Stimulated activated CD4-positive, alpha-beta T cell treated with anti-CD3 and anti-CD28 coated beads, Interleukin-15, amount 100 ng/mL, for 48 hours (primary cell): Measurements from ENCODE around the gene PLCD3.

Experiments used
- DNase-seq, 2 donors: peaks; one replicate each; pipeline ENCODE4 v3.0.0-alpha.2; 2020; ENCODE audit warnings: low read depth in 2 of 2

Gene PLCD3

GRCh38 chr17:45117848-45118646 lies 14.3 kb downstream of the PLCD3 start:
- no peak for DNase-seq

DNA sequence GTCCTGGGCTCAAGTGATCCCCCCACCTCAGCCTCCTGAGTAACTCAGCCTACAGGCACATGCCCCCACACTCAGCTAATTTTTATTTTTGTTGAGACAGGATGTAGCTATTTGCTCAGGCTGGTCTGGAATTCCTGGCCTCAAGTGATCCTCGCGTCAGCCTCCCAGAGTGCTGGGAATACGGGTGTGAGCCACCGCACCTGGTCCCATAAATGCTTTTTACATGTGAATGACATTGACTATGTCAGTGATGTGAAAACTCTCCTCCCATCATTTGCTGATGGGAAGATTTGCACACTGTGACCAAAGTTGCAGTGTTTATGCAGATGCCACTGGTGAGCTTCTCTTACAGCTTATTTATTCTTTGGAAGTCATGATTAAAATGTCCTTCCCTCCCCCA lies 15.0 kb downstream of the PLCD3 start:
- no peak for DNase-seq

DNA sequence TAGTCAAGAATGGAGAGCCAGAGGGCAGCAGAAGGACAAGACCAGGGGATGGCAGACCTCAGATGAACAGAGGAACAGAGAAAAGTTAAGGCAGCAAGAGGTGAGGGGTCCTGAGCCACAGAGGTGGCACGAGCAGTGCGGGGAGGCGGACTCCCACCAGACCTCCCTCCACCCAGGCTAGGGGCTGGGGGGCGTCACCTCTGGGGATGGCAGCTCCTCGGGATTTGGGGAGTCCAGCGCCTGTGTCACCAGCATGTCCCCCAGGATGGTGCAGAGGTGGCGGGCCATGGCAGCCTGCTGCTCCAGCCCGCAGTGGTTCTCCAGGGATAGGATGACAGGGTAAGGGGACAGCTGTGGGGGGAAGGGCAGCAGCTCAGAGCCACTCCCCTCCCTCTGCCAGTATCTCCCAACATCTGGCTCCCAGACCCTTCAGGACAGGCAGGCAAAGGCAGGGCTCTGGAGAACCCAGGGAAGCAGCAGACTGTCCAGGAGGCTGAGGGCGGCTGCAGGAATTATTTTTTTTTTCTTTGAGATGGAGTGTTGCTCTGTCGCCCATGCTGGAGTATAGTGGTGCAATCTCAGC lies 15.8 kb downstream of the PLCD3 start:
- DNase-seq: no peak

DNA sequence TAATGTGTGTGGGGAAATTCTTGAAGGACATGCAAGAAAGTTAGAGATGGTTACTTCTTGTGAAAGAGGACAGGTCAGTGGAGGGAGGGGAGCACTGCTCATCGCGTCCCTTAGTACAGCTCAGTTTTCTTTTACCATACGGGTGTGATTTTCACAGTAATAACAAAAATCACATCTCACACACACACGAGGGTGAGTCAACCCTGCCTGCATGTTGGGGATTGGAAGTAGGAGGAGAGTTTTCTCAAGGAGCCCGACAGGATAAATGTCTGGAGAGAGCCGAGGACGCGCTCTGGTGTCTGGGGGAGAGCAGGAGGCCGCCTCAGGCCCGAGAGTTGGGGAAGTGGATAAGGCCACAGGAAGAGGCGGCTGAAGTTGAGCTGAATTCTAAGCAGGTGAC lies 16.4 kb downstream of the PLCD3 start:
- no peak for DNase-seq

DNA sequence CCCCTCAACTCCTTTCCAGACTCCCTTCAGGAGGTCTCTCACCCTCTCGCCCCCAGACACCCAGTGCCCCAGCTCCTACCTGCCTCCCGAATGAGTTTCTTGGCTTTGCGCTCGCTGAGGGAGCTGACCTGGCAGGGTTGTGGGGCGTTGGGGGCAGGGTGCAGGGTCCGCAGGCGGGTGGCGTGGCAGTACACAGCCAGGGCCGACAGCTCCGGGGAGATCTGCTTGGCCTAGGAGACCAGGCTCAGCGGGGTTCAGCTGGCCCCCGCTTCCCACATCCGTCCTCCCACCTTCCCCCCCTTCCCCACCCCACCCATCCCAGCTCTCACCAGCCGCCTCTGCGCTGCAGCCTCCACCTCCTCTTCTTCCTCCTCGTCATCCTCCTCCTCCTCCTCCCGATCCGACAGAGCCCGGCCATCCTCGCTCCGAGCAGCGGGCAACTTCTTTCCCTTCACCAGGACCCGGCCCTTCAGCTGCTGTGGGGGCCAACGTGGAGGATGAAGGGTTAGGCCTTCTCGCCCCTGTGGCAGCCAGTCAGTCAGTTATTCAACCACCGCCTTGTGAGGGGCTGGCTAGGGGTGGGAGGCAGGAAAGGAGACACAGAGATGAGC lies 17.2 kb downstream of the PLCD3 start:
- DNase-seq: no peak

- DNase-seq: no peak
Observed at GRCh38 chr17:45114117-45114932, 18.0 kb downstream of the PLCD3 start.

GRCh38 chr17:45113424-45113754 lies 18.9 kb downstream of the PLCD3 start:
- no peak for DNase-seq

GRCh38 chr17:45112559-45113423 lies 19.5 kb downstream of the PLCD3 start:
- no peak for DNase-seq

DNA sequence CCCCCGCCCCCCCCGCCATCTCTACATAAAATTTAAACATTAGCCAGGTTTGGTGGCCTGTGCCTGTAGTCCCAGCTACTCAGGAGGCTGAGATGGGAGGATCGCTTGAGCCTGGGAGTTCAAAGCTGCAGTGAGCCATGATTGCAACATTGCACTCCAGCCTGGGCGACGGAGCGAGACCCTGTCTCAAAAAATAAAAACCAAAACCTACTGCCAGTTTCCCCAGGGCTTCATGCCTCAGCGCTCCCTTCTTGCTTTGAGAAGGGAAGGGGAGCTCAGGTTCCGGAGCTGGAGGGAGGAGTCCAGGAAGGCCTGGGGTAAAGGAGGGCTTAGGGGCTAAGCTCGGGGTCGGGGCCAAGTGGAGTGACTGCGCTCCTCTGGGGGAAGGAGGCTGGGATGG lies 20.5 kb downstream of the PLCD3 start:
- no peak for DNase-seq

- no peak for DNase-seq
Observed at GRCh38 chr17:45110676-45111611, 21.4 kb downstream of the PLCD3 start.

GRCh38 chr17:45108595-45109521 lies 23.5 kb downstream of the PLCD3 start:
- DNase-seq: no peak

GRCh38 chr17:45108051-45108450 lies 24.3 kb downstream of the PLCD3 start:
- DNase-seq: no peak

DNA sequence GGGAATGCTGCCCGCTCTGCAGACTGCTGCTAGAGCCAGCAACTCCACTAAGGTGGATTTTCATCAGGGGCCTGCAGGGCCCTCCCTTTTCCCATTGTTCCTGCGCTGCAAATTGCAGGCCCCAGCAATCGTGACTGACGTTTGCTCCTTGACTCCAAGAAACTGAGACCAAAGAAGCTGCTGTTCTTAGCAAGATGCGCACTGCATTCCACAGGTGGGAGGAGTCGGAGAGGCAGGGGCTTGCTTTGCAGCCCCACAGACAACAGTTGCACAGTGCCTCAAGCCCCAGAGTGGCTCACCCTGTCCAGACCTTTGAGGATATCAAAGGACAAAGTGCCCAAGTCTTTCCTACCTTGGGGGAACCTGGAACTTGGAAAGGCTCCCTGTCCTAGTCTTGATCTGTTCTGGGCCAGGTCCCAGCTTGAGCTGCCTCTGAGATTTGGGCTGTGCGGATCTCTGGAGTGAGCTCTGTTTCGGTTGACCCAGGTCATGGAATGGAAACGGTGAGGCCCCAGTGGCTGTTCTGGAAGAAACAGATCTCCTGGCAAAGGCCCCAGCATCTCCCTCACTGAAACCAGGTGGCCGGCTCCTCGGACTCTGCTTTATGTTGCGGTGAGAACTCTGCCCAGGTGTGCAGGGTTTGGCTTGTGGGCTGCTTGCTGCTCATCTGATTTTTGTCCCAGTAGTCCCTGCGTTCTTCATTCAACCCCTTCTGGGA lies 24.9 kb downstream of the PLCD3 start:
- no peak for DNase-seq

GRCh38 chr17:45106582-45106981 lies 25.7 kb downstream of the PLCD3 start:
- DNase-seq: no peak

DNA sequence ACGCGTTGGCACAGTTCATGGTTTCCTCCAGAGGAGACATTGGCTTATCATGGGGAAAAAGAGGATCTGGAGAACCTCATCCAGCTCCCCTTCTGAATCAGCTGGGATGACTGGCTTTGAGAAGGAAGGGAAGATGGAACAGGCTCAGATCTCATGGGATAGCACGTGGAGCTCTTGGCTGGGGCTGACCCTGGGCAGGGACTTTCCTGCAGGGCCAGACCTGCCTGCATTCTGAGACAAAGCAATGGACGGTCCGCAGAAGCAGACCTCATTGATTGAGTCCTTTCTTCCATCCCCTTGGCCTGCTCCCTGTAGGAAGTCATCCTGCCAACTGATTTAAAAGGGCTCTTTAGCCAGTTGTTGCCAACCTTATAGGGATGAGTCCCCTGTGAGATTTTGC lies 26.2 kb downstream of the PLCD3 start:
- no peak for DNase-seq

GRCh38 chr17:45104907-45105624 lies 27.2 kb downstream of the PLCD3 start:
- DNase-seq: no peak

GRCh38 chr17:45104497-45104896 lies 27.8 kb downstream of the PLCD3 start:
- no peak for DNase-seq

DNA sequence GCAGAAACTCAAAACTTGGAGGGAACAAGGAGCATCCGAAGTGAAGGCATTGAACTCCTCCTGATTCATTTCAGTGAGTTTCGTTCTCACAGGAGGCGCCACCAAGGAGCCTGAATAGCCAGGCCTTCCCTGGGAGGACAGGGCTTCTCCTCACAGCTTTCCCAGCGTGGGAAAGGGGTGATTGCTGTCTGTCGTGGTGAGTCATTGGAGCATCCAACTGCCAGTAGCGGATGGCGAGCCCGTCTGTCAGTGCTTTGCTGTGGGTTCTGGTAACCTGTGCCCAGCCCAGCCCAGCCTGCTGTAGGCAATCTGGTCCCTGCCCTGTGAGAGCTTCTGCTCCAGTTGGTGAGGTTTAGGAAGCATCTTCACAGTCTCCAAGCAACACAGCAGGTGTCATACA lies 28.3 kb downstream of the PLCD3 start:
- DNase-seq: no peak
